Breast epithelium (tissue), 4 donors: ENCODE measurements around the gene LGALS12. TPM values are rescaled to one million over a fixed set of nuclear protein-coding genes. Genes with fewer than 3 reads are reported as not detected.
A peak's percentile ranks its signal among the peaks of the same experiment; 100 is the strongest.

Source experiments
- DNase-seq, 2 donors: peaks; one replicate each; pipeline ENCODE4 v3.0.0-alpha.2; 2019; ENCODE audit warnings: low spot score in 2 of 2
- H3K27ac ChIP-seq, 2 donors: fragments of 200-600 bp; sonication (generic) in 1 of 2; one replicate each; pipeline ENCODE4 v1.5.1; 2016 to 2019; ENCODE audit warnings: mild to moderate bottlenecking in 1 of 2
- H3K27me3 ChIP-seq, 2 donors: fragments of 200-600 bp; sonication (generic) in 1 of 2; one replicate each; pipeline versions ENCODE4 v1.5.1 to v1.6.0; 2017 to 2019; ENCODE audit warnings: control low read depth in 1 of 2, mild to moderate bottlenecking in 1 of 2
- H3K36me3 ChIP-seq: fragments of 200-600 bp; one replicate; pipeline ENCODE4 v1.5.1; 2019
- H3K4me1 ChIP-seq, 2 donors: fragments of 200-600 bp; sonication (generic); one replicate each; pipeline ENCODE4 v1.5.1; 2016 to 2019; ENCODE audit warnings: control low read depth in 1 of 2
- H3K4me3 ChIP-seq, 3 donors: fragments of 200-600 bp; sonication (generic); 1 replicate in 2 of 3; 2 replicates in 1 of 3; pipeline ENCODE4 v1.5.1; 2016 to 2019; ENCODE audit warnings: mild to moderate bottlenecking in 3 of 3, moderate library complexity in 2 of 3
- H3K9me3 ChIP-seq, 2 donors: fragments of 200-600 bp; sonication (generic) in 1 of 2; one replicate each; pipeline ENCODE4 v1.5.1; 2016 to 2019; ENCODE audit warnings: control low read depth in 1 of 2
- POLR2A ChIP-seq: fragments of 450-650 bp; IDR thresholded peaks from one replicate; pipeline ENCODE4 v1.6.1; 2016; ENCODE audit warnings: antibody characterized with exemption, mild to moderate bottlenecking, moderate library complexity
- POLR2AphosphoS5 ChIP-seq, 3 donors: sonication (generic); formaldehyde crosslinking; IDR thresholded peaks; one replicate each; pipeline ENCODE4 v1.6.1; 2017; ENCODE audit warnings: antibody characterized with exemption in 3 of 3
- intact Hi-C: fragments of 100-400 bp; cut with DNase I; formaldehyde crosslinking; loops from one replicate; pipeline ENCODE4 v1.15.1; 2023; ENCODE audit warnings: low total_unique reads
- total RNA-seq, 3 donors: library from RNA; depleted of rRNA; stranded (reverse); fragments of >200 nt; gene quantifications; one replicate each; pipeline ENCODE4 v1.1.0, GENCODE V29; 2016
- TF ChIP-seq, protein P1 (sequence below), 3 donors: fragments of 450-650 bp; IDR thresholded peaks; one replicate each; pipeline ENCODE4 v1.5.1; 2016 to 2017; ENCODE audit warnings: antibody characterized with exemption in 3 of 3, mild to moderate bottlenecking in 3 of 3, moderate library complexity in 3 of 3

LGALS12 gene
- total RNA-seq, 3 donors from 2014 or later = 6.6 to 82.6 (median 11.9) TPM

DNA sequence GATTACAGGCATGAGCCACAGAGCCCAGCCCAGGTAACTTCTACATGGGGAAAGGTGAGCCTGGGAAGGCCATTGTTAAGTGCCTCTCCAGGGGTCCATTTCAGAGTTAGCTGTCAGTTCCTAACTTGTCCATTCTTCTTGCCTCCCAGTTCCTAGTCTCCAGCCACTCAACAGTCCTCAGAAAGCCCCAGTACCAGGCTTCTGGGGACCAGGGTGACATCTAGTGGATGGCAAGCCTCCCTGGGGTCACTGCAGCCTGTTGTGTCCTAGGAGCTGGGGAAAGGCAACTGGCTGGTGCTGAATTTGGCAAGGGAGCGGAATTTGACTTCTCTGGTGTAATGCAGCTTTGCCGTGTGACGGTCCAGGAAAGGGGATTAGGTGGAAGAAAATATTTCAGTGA, 2.1 kb downstream of the LGALS12 start:
- no peaks in the 10 kb centered on the region for H3K4me1 ChIP-seq
- H3K27ac ChIP-seq = no peak overlapping the region

DNA sequence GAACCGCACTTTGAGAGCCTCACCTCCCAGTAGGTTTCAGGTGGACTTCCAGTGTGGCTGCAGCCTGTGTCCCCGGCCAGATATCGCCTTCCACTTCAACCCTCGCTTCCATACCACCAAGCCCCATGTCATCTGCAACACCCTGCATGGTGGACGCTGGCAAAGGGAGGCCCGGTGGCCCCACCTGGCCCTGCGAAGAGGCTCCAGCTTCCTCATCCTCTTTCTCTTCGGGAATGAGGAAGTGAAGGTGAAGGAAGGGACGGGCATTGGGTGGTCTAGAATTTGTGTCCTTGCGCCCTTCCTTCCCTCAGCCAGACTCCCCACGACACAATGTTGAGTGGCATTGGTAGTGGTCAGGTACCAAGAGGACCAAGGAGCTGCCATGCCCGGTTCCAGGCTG, 2.9 kb downstream of the LGALS12 start:
- H3K36me3 ChIP-seq = no peaks in the 10 kb centered on the region
- H3K4me1 ChIP-seq = no peaks in the 10 kb centered on the region
- H3K4me3 ChIP-seq = no peak overlapping the region
- no peaks in the 10 kb centered on the region for H3K27me3 ChIP-seq
- intact Hi-C loops = no loop called here
- TF ChIP-seq POLR2AphosphoS5 (IDR thresholded peaks at IDR 0.05) = no peak
- TF ChIP-seq, protein P1, sequence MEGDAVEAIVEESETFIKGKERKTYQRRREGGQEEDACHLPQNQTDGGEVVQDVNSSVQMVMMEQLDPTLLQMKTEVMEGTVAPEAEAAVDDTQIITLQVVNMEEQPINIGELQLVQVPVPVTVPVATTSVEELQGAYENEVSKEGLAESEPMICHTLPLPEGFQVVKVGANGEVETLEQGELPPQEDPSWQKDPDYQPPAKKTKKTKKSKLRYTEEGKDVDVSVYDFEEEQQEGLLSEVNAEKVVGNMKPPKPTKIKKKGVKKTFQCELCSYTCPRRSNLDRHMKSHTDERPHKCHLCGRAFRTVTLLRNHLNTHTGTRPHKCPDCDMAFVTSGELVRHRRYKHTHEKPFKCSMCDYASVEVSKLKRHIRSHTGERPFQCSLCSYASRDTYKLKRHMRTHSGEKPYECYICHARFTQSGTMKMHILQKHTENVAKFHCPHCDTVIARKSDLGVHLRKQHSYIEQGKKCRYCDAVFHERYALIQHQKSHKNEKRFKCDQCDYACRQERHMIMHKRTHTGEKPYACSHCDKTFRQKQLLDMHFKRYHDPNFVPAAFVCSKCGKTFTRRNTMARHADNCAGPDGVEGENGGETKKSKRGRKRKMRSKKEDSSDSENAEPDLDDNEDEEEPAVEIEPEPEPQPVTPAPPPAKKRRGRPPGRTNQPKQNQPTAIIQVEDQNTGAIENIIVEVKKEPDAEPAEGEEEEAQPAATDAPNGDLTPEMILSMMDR (IDR thresholded peaks at IDR 0.05) = no peak
- TF ChIP-seq POLR2A = no peak
- no peak overlapping the region for H3K27ac ChIP-seq
- no peak for DNase-seq
- no peaks in the 10 kb centered on the region for H3K9me3 ChIP-seq

More for the DNA sequence above, 2.1 kb downstream of the LGALS12 start:
- intact Hi-C loops = no loop called here
- Histone ChIP-seq H3K9me3 (no peaks in the 10 kb centered on the region), H3K27me3 (no peaks in the 10 kb centered on the region), H3K36me3 (no peaks in the 10 kb centered on the region), H3K4me3 (no peak overlapping the region)
- no peak for TF ChIP-seq POLR2A
- TF ChIP-seq, protein P1 (IDR thresholded peaks at IDR 0.05) = peak in 1 of 3 donors; percentile 17
- TF ChIP-seq POLR2AphosphoS5 (IDR thresholded peaks at IDR 0.05) = no peak
- DNase-seq = no peak

DNA sequence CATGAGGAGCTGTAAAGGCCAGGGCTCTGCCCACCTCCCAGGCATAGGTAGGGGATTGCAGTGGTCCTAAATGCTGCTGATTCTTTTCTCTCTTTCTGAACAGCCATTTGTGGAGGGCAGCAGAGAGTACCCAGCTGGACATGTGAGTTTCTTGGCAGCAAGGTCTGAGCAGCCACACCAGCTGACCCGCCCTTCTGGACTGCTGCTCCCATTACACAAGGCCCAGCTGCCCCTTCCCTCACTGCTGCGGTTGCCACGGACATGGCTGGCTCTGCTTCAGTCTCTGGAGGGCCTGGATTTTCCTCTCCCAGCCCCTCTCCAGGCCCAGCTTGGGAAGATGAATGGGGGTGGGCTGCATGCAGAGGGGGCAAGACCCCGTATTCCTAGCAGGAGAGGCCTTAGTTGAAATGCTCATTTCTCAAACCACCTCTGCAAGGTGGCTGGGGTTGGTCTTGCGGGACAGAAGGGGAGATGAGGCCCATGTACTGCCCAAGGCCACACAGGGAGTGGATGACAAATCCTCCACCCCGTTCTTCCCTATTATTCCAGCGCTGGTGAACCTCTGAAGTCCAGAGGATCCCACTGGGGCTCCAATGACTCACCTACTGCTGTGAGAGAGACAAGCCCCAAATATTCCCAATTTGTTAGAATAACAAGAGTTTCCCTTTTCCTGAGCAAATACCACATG, 4.6 kb downstream of the LGALS12 start:
- no peak overlapping the region for H3K27ac ChIP-seq

DNA sequence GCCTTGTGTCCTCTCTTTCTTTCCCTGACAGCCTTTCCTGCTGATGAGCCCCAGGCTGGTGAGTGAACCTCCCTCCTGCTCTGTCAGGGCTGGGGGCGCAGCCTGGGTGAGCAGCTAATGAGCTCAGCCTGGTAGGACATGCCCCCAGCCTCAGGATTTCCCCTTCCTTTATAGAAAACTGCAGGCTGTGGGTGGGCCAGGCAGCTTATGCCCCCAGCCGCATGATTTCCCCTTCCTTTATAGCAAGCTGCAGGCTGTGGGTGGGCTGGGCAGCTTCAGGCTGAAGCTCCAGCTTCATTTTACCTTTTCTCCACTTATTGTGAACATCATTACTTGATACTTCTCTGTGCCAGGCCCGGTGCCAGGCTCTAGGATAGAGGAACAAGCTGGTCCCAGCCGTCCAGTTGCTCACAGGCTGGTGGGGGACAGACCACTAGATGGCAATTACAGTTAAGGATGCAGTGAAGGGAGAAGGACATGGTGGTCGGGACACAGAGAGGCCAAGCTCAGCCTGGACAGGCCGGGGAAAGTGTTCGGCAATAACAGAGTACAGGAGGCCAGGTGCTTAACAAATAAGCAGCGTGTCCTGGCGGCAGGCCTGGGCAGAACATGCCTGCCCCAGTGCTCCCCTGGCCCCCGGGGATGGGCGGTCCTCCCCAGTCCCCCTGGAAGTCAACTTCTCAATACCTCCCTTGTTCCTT, 5.3 kb downstream of the LGALS12 start:
- H3K27ac ChIP-seq = peak overlapping the region in 1 of 2 donors; percentile 12

More for the DNA sequence above, 4.6 kb downstream of the LGALS12 start:
- intact Hi-C loops = no loop called here
- DNase-seq = no peak
- no peaks in the 10 kb centered on the region for H3K36me3 ChIP-seq
- H3K27me3 ChIP-seq = no peaks in the 10 kb centered on the region
- H3K9me3 ChIP-seq = no peaks in the 10 kb centered on the region
- TF ChIP-seq, protein P1 (IDR thresholded peaks at IDR 0.05) = no peak
- no peak overlapping the region for H3K4me3 ChIP-seq
- no peaks in the 10 kb centered on the region for H3K4me1 ChIP-seq

DNA sequence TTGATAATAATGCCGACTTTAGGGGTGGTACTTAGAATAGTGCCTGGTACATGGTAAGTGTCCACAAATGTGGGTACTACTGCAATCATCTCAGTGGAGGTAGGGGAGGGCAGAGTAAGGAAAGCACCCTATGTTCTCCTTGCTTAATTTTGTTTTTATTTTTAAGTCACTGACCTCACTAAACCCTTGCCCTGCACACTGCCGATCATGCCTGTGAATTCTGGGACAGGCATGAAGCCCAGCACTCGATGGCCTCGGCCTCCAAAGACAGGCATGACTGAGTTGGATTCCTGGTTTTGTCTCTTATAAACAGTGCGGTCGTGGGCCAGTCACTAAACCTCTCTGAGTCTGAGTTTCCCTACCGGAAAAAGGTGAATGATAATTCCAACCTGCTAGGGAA, 6.9 kb downstream of the LGALS12 start:
- no peak overlapping the region for H3K4me3 ChIP-seq
- no peaks in the 10 kb centered on the region for H3K9me3 ChIP-seq
- no peaks in the 10 kb centered on the region for H3K36me3 ChIP-seq
- intact Hi-C loops = no loop called here
- H3K27ac ChIP-seq = no peak overlapping the region
- no peaks in the 10 kb centered on the region for H3K27me3 ChIP-seq
- H3K4me1 ChIP-seq = no peaks in the 10 kb centered on the region
- no peak for DNase-seq
- no peak for TF ChIP-seq POLR2A
- TF ChIP-seq POLR2AphosphoS5 (IDR thresholded peaks at IDR 0.05) = no peak
- TF ChIP-seq, protein P1 (IDR thresholded peaks at IDR 0.05) = no peak

More for the DNA sequence above, 5.3 kb downstream of the LGALS12 start:
- no peaks in the 10 kb centered on the region for H3K27me3 ChIP-seq
- no peak for DNase-seq
- intact Hi-C loops = no loop called here
- H3K9me3 ChIP-seq = no peaks in the 10 kb centered on the region
- no peaks in the 10 kb centered on the region for H3K36me3 ChIP-seq
- TF ChIP-seq, protein P1 (IDR thresholded peaks at IDR 0.05) = no peak
- no peak for TF ChIP-seq POLR2AphosphoS5 (IDR thresholded peaks at IDR 0.05)
- no peak for TF ChIP-seq POLR2A
- no peaks in the 10 kb centered on the region for H3K4me1 ChIP-seq
- no peak overlapping the region for H3K4me3 ChIP-seq
